HEK293 (cell line): Measurements from ENCODE around the gene INSYN2A.

Experiments
- CTCF ChIA-PET: fragments of 350-600 bp; formaldehyde crosslinking; extraction: SDS; loops from one replicate; lab custom pipeline; 2021; ENCODE audit warnings: antibody characterized with exemption; lab: Yijun Ruan, JAX
- POLR2A ChIA-PET: fragments of 300-600 bp; formaldehyde crosslinking; extraction: SDS; loops from one replicate; lab custom pipeline; 2020; ENCODE audit warnings: antibody characterized with exemption, inconsistent platforms; lab: Yijun Ruan, JAX
- H3K27ac ChIP-seq: fragments of 200-500 bp; sonication (Bioruptor generic); 2 replicates; pipeline ENCODE4 v1.5.1; 2014; ENCODE audit warnings: low read depth, low read length, control low read depth, inconsistent platforms; ENCODE audit errors: extremely low read depth
- H3K36me3 ChIP-seq, 2 experiments: fragments of 200-500 bp in 1 of 2; sonication (Bioruptor generic) in 1 of 2; 1 replicate in 1 of 2; 2 replicates in 1 of 2; pipeline ENCODE4 v1.5.1; 2014 to 2017; ENCODE audit warnings: inconsistent platforms in 2 of 2, low read length in 2 of 2; ENCODE audit not compliant: control insufficient read depth in 2 of 2, insufficient read depth in 1 of 2
- H3K4me1 ChIP-seq: fragments of 200-500 bp; sonication (Bioruptor generic); 2 replicates; pipeline ENCODE4 v1.5.1; 2014; ENCODE audit warnings: mild to moderate bottlenecking, low read length, inconsistent platforms; ENCODE audit not compliant: control insufficient read depth, insufficient read depth
- H3K4me3 ChIP-seq: 2 replicates; pipeline ENCODE4 v1.5.1; 2011; ENCODE audit warnings: low read depth, mild to moderate bottlenecking, control low read depth, low read length, moderate library complexity
- H3K9me3 ChIP-seq: fragments of 200-500 bp; sonication (Bioruptor generic); 2 replicates; pipeline ENCODE4 v1.5.1; 2014; ENCODE audit warnings: low read depth, low read length, inconsistent platforms; ENCODE audit not compliant: control insufficient read depth, insufficient read depth
- GFI1B ChIP-seq: fragments of 450-650 bp; formaldehyde crosslinking; IDR thresholded peaks from 2 replicates; pipeline ENCODE4 v1.5.1; 2016; ENCODE audit warnings: missing biosample characterization, missing genetic modification characterization
- HOXD13 ChIP-seq: sonication (generic); formaldehyde crosslinking; IDR thresholded peaks from 2 replicates; pipeline ENCODE4 v1.8.0; 2022; ENCODE audit warnings: missing genetic modification reagents, borderline replicate concordance
- KLF17 ChIP-seq: fragments of 450-650 bp; formaldehyde crosslinking; IDR thresholded peaks from 2 replicates; pipeline ENCODE4 v1.5.1; 2016; ENCODE audit warnings: missing biosample characterization, missing genetic modification characterization
- KLF9 ChIP-seq: fragments of 450-650 bp; formaldehyde crosslinking; IDR thresholded peaks from 2 replicates; pipeline ENCODE4 v1.5.1; 2016; ENCODE audit warnings: missing biosample characterization, missing genetic modification characterization, low read depth
- OVOL3 ChIP-seq: fragments of 450-650 bp; formaldehyde crosslinking; IDR thresholded peaks from 2 replicates; pipeline ENCODE4 v1.5.1; 2016; ENCODE audit warnings: missing biosample characterization, missing genetic modification characterization
- PATZ1 ChIP-seq: fragments of 450-650 bp; formaldehyde crosslinking; IDR thresholded peaks from 2 replicates; pipeline ENCODE4 v1.5.1; 2016; ENCODE audit warnings: missing biosample characterization, missing genetic modification characterization
- PRDM1 ChIP-seq: fragments of 450-650 bp; formaldehyde crosslinking; IDR thresholded peaks from 2 replicates; pipeline ENCODE4; 2016; ENCODE audit warnings: missing biosample characterization, missing genetic modification characterization
- ZBTB1 ChIP-seq: fragments of 450-650 bp; formaldehyde crosslinking; IDR thresholded peaks from 2 replicates; pipeline ENCODE4 v1.5.1; 2016; ENCODE audit warnings: missing biosample characterization, missing genetic modification characterization
- ZEB2 ChIP-seq: fragments of 450-650 bp; formaldehyde crosslinking; IDR thresholded peaks from 2 replicates; pipeline ENCODE4 v1.5.1; 2016; ENCODE audit warnings: missing biosample characterization, missing genetic modification characterization
- ZNF169 ChIP-seq: fragments of 450-650 bp; formaldehyde crosslinking; IDR thresholded peaks from 2 replicates; pipeline ENCODE4 v1.5.1; 2016; ENCODE audit warnings: missing biosample characterization, missing genetic modification characterization
- ZNF26 ChIP-seq: fragments of 450-650 bp; formaldehyde crosslinking; IDR thresholded peaks from 2 replicates; pipeline ENCODE4 v1.5.1; 2016; ENCODE audit warnings: missing biosample characterization, missing genetic modification characterization
- ZNF311 ChIP-seq: fragments of 450-650 bp; formaldehyde crosslinking; IDR thresholded peaks from 2 replicates; pipeline ENCODE4 v1.5.1; 2017; ENCODE audit warnings: missing biosample characterization, missing genetic modification characterization, borderline replicate concordance
- ZNF350 ChIP-seq: fragments of 450-650 bp; formaldehyde crosslinking; IDR thresholded peaks from 2 replicates; pipeline ENCODE4 v1.5.0; 2017; ENCODE audit warnings: missing biosample characterization, mild to moderate bottlenecking, missing genetic modification characterization
- ZNF391 ChIP-seq: fragments of 450-650 bp; formaldehyde crosslinking; IDR thresholded peaks from 2 replicates; pipeline ENCODE4 v1.5.1; 2016; ENCODE audit warnings: low read depth, missing biosample characterization, missing genetic modification characterization, borderline replicate concordance
- ZNF398 ChIP-seq: fragments of 450-650 bp; formaldehyde crosslinking; IDR thresholded peaks from 2 replicates; pipeline ENCODE4 v1.5.1; 2017; ENCODE audit warnings: missing biosample characterization, missing genetic modification characterization
- ZNF488 ChIP-seq: fragments of 450-650 bp; formaldehyde crosslinking; IDR thresholded peaks from 2 replicates; pipeline ENCODE4 v1.5.1; 2016; ENCODE audit warnings: missing biosample characterization, missing genetic modification characterization
- ZNF510 ChIP-seq: fragments of 450-650 bp; formaldehyde crosslinking; IDR thresholded peaks from 2 replicates; pipeline ENCODE4 v1.5.1; 2018; ENCODE audit warnings: mild to moderate bottlenecking, missing genetic modification characterization, missing biosample characterization; ENCODE audit not compliant: insufficient replicate concordance
- ZNF514 ChIP-seq: fragments of 450-650 bp; formaldehyde crosslinking; IDR thresholded peaks from 2 replicates; pipeline ENCODE4 v1.5.1; 2016; ENCODE audit warnings: missing biosample characterization, missing genetic modification characterization
- ZNF544 ChIP-seq: fragments of 450-650 bp; formaldehyde crosslinking; IDR thresholded peaks from 2 replicates; pipeline ENCODE4 v1.5.0; 2017; ENCODE audit warnings: missing biosample characterization, missing genetic modification characterization
- ZNF549 ChIP-seq: fragments of 450-650 bp; IDR thresholded peaks from 2 replicates; pipeline ENCODE4 v1.5.1; 2018; ENCODE audit warnings: missing biosample characterization, missing genetic modification characterization, mild to moderate bottlenecking, inconsistent platforms, moderate library complexity
- ZNF571 ChIP-seq: fragments of 450-650 bp; formaldehyde crosslinking; IDR thresholded peaks from 2 replicates; pipeline ENCODE4 v1.5.0; 2017; ENCODE audit warnings: missing biosample characterization, missing genetic modification characterization
- ZNF629 ChIP-seq: fragments of 450-650 bp; formaldehyde crosslinking; IDR thresholded peaks from 2 replicates; pipeline ENCODE4 v1.5.1; 2017; ENCODE audit warnings: missing biosample characterization, missing genetic modification characterization
- ZNF639 ChIP-seq: fragments of 450-650 bp; formaldehyde crosslinking; IDR thresholded peaks from 2 replicates; pipeline ENCODE4 v1.5.1; 2016; ENCODE audit warnings: missing biosample characterization, missing genetic modification characterization

The INSYN2A gene

GRCh38 chr10:127157506-127158200, 38.7 kb downstream of the INSYN2A start (continued):
- no peak for TF ChIP-seq PATZ1 (tag by site-specific recombination)

GRCh38 chr10:127157089-127157488, 39.3 kb downstream of the INSYN2A start:
- CTCF ChIA-PET = no interaction called here

GRCh38 chr10:127154831-127155620, 41.4 kb downstream of the INSYN2A start:
- CTCF ChIA-PET = interaction anchor here (0.7 kb wide), 1 partner anchor 129 kb away, joined by 5 read pairs; no protein-coding TSS in a partner anchor
- TF ChIP-seq ZBTB1 (tag by site-specific recombination) (no peak), OVOL3 (tag by site-specific recombination) (no peak), ZNF26 (tag by site-specific recombination) (no peak), PRDM1 (tag by site-specific recombination) (no peak), ZNF391 (tag by site-specific recombination) (no peak), KLF17 (tag by site-specific recombination) (no peak)
- TF ChIP-seq, all 188 proteins: peak for 0
- no peaks in the 10 kb centered on the region for H3K36me3 ChIP-seq
- H3K4me1 ChIP-seq = no peaks in the 10 kb centered on the region
- no peak overlapping the region for H3K4me3 ChIP-seq
- POLR2A ChIA-PET = no interaction called here
- no peaks in the 10 kb centered on the region for H3K9me3 ChIP-seq
- no peak overlapping the region for H3K27ac ChIP-seq

More at GRCh38 chr10:127157089-127157488, 39.3 kb downstream of the INSYN2A start:
- POLR2A ChIA-PET = no interaction called here
- H3K4me1 ChIP-seq = no peaks in the 10 kb centered on the region
- TF ChIP-seq ZNF488 (tag by site-specific recombination) (no peak), ZNF350 (tag by site-specific recombination) (no peak), ZNF571 (tag by site-specific recombination) (no peak), ZNF510 (no peak), ZNF398 (tag by site-specific recombination) (no peak), ZNF629 (tag by site-specific recombination) (no peak), GFI1B (tag by site-specific recombination) (no peak), ZNF549 (no peak), KLF9 (tag by site-specific recombination) (no peak), HOXD13 (CRISPR knock-in tag) (no peak), ZNF311 (tag by site-specific recombination) (no peak), ZNF544 (no peak), ZNF169 (tag by site-specific recombination) (no peak), ZNF514 (no peak), PRDM1 (tag by site-specific recombination) (no peak), ZNF639 (tag by site-specific recombination) (no peak), ZEB2 (tag by site-specific recombination) (no peak)
- H3K4me3 ChIP-seq = no peak overlapping the region
- H3K27ac ChIP-seq = no peak overlapping the region
- H3K36me3 ChIP-seq = no peaks in the 10 kb centered on the region
- H3K9me3 ChIP-seq = no peaks in the 10 kb centered on the region
